ENCODE measurements around the gene PTRH1.

Gene PTRH1

DNA sequence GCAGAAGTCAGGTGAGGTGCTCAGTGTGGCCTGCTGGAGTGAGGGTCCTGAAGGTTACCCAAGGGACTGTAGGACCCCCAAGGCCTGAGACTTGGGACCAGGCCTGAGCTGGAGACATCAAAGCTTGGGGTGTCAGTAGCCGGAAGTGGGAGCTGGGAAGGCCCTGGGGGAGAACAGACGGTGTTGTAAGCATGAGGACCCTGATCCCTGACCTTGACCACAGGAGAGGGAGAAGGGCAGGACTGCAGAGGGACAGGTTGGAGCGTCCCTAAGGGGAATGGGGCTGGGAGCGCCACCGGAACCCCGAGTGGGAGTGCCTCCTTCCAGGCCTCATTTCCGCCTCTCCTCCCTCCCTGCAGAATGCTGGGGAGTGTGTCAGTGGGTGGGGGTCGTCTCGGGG lies 949 bp upstream of the PTRH1 start:
- DNase-seq = no peak

- DNase-seq = no peak
These were observed 453 bp downstream of the PTRH1 start for GRCh38 chr9:127714951-127715469.

DNA sequence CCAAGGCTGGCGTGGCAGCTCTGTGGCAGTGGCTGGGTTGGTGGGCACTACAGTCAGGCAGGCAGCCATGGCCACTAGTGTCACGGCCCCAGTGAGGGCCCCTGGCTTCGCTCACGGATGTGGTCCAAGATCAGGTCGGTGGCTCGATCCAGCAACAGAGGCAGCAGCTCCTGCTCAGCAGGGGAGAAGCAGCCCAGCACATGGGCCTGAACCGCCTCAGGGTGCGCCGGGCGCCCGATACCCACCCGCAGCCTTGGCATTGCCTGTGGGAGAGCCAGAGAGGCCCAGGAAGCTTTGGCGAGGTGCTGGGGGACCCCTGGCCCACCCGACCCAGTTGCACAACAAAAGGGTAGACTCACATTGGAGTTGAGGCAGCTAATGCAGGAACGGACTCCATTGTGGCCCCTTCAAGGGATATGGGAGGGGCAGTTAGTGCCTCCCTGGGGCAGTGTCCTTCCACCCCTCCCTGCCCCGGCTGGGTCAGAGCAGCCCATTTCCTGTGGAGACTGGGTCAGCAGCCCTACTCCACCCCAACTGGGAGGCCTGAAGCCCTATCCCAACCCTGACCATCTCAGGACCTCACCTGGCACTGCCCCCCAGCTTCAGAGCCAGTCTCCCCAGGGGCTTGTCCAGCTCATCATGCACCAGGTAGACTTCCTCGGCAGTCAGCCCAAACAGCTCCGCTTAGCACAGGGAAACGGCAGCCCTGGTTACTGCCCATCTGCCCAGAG lies 1.3 kb downstream of the PTRH1 start:
- DNase-seq = no peak

DNA sequence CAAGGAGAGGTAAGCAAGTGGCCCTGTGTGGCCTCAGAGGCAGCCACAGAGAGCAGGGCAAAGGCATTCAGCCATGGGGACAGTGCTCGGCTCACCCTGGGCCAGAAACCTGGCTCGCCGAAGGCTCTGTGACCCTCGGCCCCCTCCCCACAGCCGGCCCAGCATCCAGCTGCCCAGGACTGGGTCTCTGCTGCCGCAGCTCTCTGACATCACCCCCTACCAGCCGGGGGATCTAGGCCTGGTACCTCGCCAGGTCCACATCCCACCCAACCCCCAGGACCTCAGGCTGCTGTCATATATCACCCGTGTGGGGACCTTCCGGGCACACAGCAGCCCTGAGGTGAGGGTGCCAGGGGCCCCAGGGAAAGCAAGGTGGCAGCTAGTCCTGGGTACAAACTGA lies 2.6 kb downstream of the PTRH1 start:
- DNase-seq = no peak

DNA sequence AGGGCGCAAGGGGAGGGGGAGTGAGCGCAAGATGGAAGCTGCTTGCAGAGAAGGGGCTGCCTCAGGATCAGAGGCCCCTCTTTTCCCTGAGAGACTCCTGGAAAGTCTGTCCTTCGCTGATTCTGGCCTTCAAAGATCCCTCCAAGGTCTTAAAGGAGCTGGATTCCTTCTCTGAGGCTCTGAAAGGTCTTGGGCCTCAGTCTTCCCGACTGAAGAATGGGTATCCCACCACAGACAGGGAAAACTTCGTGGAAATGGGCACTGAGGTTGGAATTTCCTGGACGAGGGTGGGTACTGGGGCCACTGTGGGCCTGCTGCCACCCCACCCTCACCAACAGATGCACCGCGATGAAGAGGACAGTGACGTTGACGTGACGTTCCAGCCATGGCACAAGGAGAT lies 3.1 kb downstream of the PTRH1 start:
- DNase-seq = no peak

DNA sequence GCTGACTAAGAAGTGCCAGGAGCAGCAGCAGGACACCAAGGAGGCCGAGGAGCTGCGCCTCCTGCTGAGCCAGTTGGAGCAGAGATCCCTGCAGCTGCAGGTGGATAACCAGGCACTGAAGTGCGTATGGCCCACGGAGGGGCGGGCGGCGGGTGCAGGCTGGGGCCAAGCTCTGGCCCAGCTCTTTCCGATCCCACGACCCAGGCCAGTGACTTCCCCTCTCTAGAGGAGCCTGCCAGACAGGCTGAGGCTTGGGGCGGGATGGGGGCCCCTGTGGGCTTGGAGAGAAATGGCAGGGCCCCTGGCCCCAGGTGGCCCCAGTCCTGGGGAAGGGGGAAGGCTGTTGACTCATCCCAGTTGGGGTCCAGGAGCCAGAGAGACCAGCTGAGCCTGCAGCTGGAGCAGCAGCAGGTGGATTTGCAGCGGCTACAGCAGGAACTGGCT lies 3.6 kb downstream of the PTRH1 start:
- no peak for DNase-seq

DNA sequence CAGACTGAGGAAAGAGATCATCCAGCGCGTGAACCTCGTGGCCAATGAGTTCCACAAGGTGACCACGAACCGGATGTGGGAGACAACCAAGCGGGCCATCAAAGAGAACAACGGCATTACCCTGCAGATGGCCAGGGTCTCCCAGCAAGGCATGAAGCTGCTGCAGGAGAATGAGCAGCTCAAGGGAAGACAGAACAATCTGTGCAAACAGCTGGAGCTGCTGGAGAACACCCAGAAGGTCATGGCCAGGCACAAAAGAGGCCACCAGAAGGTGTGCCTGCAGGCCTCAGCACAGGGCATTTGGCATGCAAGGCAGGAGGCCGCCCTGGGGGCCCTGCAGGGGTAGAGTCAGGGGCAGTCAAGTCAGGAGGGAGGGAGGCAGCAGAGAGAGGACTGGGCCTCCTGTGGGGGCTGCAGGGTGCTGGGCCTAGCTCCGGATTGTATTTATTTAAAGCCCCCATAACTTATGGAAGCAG lies 4.2 kb downstream of the PTRH1 start:
- DNase-seq = no peak

GRCh38 chr9:127710204-127710783 lies 5.2 kb downstream of the PTRH1 start:
- DNase-seq = no peak

DNA sequence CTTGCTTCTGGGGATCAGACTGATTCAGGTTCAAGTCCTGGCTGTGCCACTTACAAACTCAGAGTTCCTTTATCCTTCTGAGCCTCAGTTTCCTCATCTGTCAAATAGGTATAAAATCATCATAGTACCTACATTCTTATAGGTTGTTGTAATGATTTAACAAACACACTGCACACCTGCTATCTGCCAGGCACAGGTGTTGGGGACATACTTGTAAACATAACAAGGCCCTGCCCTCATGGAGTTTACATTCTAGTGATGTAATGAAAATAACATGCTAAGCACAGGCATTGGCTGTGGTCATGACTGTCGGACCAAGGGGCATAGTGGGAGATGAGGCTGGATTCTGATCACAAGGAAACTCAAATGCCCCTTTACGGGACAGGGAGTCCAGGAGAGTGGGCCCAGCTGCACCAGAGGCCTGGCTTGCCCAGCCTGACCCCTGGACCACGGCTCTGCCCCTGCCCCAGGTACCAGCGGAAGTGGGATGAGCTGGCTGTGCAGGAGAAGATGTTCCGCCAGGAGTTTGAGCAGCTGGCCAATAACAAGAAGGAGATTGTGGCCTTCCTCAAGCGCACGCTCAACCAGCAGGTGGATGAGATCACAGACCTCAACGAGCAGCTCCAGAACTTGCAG lies 6.4 kb downstream of the PTRH1 start:
- no peak for DNase-seq

GRCh38 chr9:127707766-127708165 lies 7.7 kb downstream of the PTRH1 start:
- no peak for DNase-seq

GRCh38 chr9:127706836-127707241 lies 8.6 kb downstream of the PTRH1 start, which contains the start of gene CFAP157:
Gene CFAP157, plus strand, starts transcription at chr9:127706988. Its CDS starts 44 bp downstream, at chr9:127707032.
- DNase-seq = no peak

DNA sequence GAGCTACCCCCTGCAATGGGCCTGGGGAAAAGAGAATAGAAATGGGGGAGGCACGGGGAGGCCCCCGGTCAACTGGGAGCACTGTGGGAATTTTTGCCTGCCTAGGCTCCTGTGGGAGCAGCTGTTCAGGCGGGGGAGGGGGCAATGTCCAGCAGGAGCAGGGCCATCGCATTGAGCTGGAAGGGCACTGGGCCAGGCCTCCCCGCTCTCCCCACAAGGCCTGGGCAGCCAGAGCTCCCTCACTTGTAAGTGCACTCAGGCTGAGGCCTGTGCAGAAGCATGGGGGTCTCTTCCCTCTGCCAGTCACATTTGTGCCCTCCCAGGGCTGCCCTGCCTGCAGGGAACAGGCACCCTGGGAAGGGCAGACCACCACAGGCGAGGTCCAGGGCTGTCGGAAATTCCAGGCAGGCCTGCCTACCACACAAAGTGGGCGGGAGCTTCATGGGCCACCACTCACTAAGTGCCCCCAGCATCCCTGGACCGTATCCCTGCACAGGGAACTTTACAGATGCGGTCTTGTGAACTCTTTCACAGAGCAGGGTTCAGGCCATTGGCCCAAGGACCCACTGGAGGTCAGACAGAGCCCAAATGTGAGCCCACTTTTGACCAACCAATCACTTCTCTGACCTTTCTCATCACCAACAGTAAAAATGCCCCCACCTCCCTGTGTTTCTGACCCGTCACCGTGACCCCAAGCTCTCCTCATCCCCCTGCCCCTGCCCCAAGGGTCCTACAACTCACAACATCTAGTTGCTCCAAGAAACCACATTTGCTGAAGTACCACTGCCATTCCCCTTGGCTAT lies 9.7 kb downstream of the PTRH1 start:
- DNase-seq = no peak

DNA sequence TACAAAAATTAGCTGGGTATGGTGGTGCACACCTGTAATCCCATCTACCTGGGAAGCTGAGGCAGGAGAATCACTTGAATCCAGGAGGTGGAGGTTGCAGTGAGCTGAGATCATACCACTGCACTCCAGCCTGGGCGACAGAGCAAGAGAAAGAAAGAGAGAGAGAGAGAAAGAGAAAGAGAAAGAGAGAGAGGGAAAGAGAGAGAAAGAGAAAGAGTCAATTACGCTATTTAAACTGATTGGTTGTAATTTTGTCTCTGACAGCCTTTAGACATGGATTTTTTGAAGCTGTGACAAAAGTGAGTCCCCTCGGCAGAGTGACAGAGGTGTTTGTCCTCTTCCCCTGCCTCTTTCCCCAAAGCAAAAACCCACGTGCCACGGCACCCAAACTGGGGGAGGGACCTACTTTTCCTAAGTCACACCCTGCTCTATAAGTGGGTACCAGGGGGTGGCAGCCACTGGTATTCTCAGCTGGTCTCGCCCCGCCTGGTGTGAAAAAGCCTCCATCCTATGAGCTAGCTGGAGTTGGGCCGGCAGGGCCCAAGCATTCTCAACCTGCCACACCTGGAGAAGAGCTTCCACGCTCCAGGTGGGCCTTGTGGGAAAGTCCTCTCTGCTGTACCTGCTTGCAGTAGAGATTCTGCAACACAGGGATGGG lies 12.0 kb downstream of the PTRH1 start:
- no peak for DNase-seq

- DNase-seq = no peak
These were observed 14.7 kb downstream of the PTRH1 start for GRCh38 chr9:127700594-127701255.

DNA sequence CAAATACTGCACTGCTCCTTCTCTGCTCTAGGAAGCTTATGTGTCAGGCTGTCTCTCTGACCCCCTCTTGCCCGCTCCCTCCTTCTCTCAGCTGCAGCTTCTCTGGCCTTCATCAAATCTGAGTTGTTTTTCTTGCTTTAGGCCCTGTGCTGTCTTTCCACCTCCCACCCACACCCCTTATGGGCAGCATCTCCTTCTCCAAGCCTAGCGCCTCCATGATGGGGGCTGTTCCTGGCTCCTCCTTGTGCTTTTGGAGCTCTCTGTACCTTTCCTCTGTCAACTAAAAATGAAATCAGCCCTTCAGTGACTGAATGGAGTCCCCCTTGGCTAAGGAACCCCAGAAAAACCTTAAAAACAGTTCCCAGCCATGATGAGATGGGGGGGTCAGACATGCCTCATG lies 15.3 kb downstream of the PTRH1 start:
- DNase-seq = no peak

DNA sequence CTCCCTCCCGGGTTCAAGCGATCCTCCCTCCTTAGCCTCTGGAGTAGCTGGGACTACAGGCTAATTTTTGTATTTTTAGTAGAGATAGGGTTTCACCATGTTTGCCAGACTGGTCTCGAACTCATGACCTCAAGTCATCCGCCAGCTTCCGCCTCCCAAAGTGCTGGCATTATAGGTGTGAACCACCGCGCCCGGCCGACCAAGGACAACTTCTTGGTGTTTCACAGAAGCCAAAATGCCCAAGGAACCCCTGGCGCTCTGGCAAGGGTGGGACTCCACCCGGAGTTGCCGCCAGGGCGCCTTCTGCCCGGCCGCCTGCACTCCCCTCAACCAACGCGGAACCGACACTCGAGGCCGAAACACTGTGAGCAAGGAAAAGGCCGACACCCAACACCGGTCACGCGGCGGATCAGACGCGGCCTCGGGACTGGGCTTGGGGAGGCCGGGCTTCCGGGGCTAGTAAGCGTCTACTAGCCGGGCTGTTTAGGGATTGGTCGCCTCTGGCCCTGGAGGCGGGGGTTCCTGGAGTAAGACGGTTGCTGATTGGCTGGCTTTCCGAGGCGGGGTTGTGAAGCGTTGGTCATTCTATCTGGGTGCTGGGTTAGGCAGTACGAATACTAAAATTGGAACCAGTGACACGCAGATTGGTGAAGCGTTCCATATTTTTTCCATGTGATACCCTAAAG lies 16.3 kb downstream of the PTRH1 start:
- peak; percentile 80 to 97 for DNase-seq

DNA sequence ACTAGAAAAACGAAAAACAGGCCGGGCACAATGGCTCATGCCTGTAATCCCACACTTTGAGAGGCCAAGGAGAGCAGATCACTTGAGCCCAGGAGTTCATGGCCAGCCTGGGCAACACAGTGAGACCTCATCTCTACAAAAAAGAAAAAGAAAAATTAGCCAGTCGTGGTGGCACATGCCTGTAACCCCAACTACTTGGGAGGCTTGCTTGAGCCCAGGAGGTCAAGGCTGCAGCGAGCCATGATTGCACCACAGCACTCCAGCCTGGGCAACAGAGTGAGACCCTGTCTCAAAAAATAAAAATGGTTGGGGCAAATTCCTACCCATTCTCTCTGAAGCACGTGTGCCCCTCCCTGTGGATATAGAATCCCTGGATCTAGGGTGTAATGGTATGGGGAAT lies 17.1 kb downstream of the PTRH1 start:
- DNase-seq = no peak

GRCh38 chr9:127697575-127697974 lies 17.9 kb downstream of the PTRH1 start:
- no peak for DNase-seq

GRCh38 chr9:127694890-127695720 lies 20.4 kb downstream of the PTRH1 start:
- no peak for DNase-seq

- DNase-seq = no peak
These were observed 21.8 kb downstream of the PTRH1 start for GRCh38 chr9:127693697-127694096.

All from cerebellar nuclear complex (tissue), 1 donor.